ENCODE data around the gene ACSM2A.
"Not testable (repeated sequence)": the region's sequence is repeated elsewhere in the genome, so short reads cannot be mapped to it uniquely, and the experiment has no call there.

Gene ACSM2A

DNA sequence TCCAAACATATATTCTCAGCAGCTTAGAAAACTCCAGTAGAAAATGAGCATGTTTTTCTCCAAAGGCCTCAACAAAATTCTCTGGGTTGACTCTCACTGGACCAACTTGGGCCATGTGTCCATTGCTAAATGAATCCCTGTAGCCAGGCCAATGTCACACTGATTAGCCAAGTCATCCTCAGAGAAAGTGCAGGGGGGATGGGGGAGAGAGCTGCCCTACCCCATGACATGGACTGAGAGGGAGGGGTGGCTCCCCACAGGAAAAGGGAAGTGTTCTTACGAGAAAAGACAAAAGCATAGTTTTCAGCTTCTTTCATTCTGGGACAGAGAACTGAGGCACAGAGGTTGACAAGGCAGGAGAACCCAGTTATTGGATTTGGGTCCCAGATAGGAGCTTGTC is 32.7 kb downstream of the ACSM2A start:
- not testable (repeated sequence) for H3K36me3 Mint-ChIP-seq; DNase-seq (ENCODE audit: low spot score in 2 of 2); H3K27ac Mint-ChIP-seq; H3K9me3 Mint-ChIP-seq; H3K4me1 Mint-ChIP-seq; ATAC-seq (ENCODE audit: low read depth); H3K27me3 Mint-ChIP-seq; H3K4me3 Mint-ChIP-seq

DNA sequence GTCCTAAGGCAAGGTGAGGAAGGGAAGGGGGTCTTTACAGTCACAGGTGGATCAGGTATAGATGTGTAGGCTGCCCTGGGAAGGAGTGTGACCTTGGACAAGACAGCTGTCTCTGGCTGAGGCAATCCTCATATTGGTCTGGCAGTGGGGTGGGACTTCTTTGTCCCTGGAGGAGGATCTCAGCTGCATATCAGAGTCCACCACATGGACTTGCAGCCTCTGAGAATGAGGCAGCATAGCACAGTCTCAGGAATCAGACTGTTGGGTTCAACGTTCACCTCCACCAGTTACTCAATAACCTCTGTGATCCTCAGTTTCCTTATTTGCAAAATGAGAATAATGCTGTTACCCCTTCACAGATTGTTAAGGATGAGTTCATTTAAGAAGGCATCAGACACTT is 33.4 kb downstream of the ACSM2A start:
- Mint-ChIP-seq H3K36me3 (no peaks in the 10 kb centered on the region), H3K27ac (no peak overlapping the region), H3K9me3 (peaks cover 1% of the 10 kb centered on the region), H3K4me1 (no peaks in the 10 kb centered on the region), H3K27me3 (peaks cover 9% of the 10 kb centered on the region), H3K4me3 (no peak overlapping the region)
- DNase-seq (ENCODE audit: low spot score in 2 of 2) (no peak), ATAC-seq (ENCODE audit: low read depth) (no peak)

DNA sequence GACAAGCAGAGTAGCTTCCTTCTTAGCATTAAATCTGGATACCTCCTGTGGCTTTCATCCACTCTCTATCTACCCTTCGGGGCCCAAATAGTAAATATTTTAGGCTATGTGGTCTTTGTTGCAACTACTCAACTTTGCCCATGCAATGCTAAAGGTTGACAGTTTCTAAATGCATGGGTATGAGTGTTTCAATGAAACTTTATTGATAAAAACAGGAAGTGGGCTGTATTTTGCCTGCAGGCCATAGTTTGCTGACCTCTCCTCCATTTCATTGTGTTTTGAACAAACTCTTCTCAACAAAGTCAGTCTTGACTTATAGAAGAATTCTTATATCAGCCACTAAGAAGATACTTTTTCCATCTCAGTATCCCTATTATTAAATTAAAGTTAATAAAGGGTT is 34.1 kb downstream of the ACSM2A start:
- ATAC-seq (ENCODE audit: low read depth) (no peak), DNase-seq (ENCODE audit: low spot score in 2 of 2) (no peak)
- Mint-ChIP-seq H3K9me3 (peaks cover 1% of the 10 kb centered on the region), H3K27ac (no peak overlapping the region), H3K27me3 (peaks cover 9% of the 10 kb centered on the region), H3K4me3 (no peak overlapping the region), H3K36me3 (no peaks in the 10 kb centered on the region), H3K4me1 (no peaks in the 10 kb centered on the region)

DNA sequence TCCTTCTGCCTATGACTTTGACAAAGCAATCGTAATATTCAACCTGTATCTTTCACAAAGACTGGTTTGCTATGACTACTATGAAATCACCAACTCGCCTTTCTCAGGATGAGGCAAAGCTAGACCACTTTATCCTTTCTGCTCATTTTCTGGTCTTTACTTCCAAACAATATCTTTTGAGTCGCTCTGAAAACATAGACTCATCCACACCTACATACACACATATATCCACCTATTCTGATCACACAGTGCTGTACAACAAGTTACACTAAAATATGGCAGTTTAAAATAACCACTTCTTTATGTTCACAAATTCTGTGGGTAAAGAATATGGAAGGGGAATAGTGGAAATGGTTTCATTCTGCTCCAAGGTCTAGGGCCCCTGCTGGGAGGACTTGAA is 39.7 kb downstream of the ACSM2A start:
- H3K4me1 Mint-ChIP-seq; H3K9me3 Mint-ChIP-seq; H3K27me3 Mint-ChIP-seq; ATAC-seq (ENCODE audit: low read depth); H3K27ac Mint-ChIP-seq; H3K36me3 Mint-ChIP-seq; H3K4me3 Mint-ChIP-seq; DNase-seq (ENCODE audit: low spot score in 2 of 2): not testable (repeated sequence)

DNA sequence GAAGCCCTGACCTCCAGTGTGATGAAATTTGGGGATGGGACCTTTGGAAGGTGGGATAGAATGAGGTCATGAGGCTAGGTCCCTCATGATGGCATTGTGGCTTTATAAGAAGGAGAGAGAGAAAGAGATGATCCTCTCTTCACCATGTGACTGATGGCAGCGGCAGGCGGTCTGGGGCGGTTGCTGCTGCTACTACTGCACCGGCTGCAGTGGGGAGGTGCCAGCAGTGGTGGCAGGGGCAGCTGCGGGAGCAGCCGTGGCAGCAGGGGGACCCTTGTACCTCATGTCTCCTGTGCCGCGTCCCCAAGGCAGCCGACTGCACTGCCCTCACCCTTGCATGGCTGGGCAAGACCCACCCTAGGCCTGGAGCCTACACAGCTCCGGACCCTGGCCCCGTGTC is 40.1 kb downstream of the ACSM2A start:
- H3K4me1 Mint-ChIP-seq; H3K27ac Mint-ChIP-seq; H3K4me3 Mint-ChIP-seq; H3K9me3 Mint-ChIP-seq; H3K36me3 Mint-ChIP-seq; DNase-seq (ENCODE audit: low spot score in 2 of 2); ATAC-seq (ENCODE audit: low read depth); H3K27me3 Mint-ChIP-seq: not testable (repeated sequence)

DNA sequence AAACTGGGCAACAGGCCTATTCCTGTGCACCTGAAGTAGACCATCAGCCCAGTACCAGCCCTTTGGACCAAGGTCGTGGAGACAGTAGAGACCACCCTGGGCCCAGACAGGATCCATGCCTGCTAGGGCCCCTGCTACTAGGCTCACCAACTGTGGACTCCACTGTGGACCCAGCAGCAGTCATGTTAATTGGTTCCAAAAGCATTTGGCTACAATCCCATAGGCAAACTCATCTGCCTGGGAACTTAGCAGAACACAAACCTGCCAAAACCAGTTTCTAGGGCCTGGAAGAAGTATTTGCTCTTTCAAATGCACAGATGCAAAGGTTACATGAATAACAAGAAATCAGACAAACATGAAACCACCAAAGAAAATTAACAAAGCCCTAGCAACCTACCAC is 53.1 kb downstream of the ACSM2A start:
- no peak overlapping the region for H3K4me3 Mint-ChIP-seq
- no peaks in the 10 kb centered on the region for H3K4me1 Mint-ChIP-seq
- peaks cover 16% of the 10 kb centered on the region for H3K9me3 Mint-ChIP-seq
- H3K27ac Mint-ChIP-seq: no peak overlapping the region
- H3K36me3 Mint-ChIP-seq: peaks cover 4% of the 10 kb centered on the region
- H3K27me3 Mint-ChIP-seq: no peaks in the 10 kb centered on the region
- no peak for ATAC-seq (ENCODE audit: low read depth)
- DNase-seq (ENCODE audit: low spot score in 2 of 2): no peak

DNA sequence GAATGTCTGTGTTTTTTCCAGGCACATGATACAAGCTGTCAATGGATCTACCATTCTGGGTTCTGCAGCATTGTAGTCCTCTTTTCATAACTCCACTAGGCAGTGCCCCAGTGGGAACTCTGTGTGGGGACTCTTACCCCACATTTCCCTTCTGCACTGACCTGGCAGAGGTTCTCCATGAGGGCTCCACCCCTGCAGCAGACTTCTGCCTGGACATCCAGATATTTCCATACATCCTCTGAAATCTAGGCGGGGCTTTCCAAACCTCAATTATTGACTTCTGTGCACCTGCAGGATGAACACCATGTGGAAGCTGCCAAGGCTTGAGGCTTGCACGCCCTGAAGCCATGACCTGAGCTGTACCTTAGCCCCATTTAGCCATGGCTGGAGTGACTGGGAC is 56.0 kb downstream of the ACSM2A start:
- ATAC-seq (ENCODE audit: low read depth) (no peak), DNase-seq (ENCODE audit: low spot score in 2 of 2) (no peak)
- Mint-ChIP-seq H3K9me3 (peaks cover 19% of the 10 kb centered on the region), H3K4me3 (no peak overlapping the region), H3K36me3 (peaks cover 4% of the 10 kb centered on the region), H3K27ac (no peak overlapping the region), H3K27me3 (peaks cover 3% of the 10 kb centered on the region), H3K4me1 (no peaks in the 10 kb centered on the region)

DNA sequence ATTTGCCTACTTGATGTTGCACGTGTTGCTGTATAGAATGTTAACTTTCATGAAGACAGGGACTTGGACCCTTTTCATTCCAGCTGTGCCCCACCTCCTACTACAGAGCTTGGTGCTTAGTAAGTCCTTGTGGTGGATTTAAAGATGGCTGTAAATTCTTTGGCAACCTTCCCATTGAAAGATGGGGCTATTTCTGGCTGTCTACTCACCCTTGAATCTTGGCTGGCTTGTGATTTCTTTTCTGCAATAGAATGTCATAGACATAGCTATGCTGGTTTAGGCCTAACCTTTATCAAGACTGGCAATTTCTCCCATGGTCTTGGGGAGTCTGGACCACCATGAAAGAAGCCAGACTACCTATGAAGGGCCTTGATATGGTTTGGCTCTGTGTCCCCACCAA is 59.0 kb downstream of the ACSM2A start:
- Mint-ChIP-seq H3K9me3 (peaks cover 25% of the 10 kb centered on the region), H3K27me3 (peaks cover 9% of the 10 kb centered on the region), H3K4me1 (no peaks in the 10 kb centered on the region), H3K36me3 (peaks cover 4% of the 10 kb centered on the region), H3K27ac (no peak overlapping the region), H3K4me3 (no peak overlapping the region)
- ATAC-seq (ENCODE audit: low read depth): no peak
- no peak for DNase-seq (ENCODE audit: low spot score in 2 of 2)

DNA sequence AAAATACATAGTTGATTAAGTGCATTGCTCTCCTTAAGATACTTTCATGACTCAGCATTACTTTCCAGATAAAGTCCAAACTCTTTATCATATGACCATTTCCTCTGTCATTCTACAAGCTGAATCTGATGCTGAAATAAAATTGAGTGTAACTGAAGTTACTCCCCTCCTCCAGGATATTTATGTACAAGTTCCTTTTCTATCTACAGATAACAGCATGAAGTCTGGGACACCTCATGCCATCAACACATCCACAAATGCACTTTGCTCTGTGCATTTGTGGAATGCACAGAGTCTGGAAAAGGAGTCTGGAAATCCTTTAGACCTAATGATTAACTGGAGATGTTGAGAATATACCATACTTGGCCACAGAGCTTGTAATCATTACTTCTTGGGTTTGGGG is 64.4 kb downstream of the ACSM2A start:
- Mint-ChIP-seq H3K9me3 (peaks cover 7% of the 10 kb centered on the region), H3K36me3 (no peaks in the 10 kb centered on the region), H3K4me1 (no peaks in the 10 kb centered on the region), H3K4me3 (no peak overlapping the region), H3K27me3 (peaks cover 11% of the 10 kb centered on the region), H3K27ac (no peak overlapping the region)
- ATAC-seq (ENCODE audit: low read depth) (no peak), DNase-seq (ENCODE audit: low spot score in 2 of 2) (no peak)

DNA sequence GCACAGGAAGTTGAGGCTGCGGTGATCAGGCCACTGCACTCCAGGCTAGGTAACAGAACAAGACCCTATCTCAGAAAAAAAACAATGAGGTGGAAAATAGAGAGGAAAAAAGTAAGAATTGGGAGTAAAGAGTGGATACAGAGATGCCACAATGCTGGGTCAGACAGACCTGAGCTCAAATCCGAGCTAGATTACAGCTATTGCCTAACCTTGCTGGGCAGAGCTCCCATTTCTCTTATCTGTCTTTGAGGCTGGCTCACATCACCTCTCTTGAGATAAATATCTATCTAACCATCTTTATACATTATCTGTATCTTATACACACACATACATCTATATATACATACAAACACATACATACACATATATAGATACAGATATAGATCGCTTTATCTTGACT is 65.8 kb downstream of the ACSM2A start:
- H3K4me1 Mint-ChIP-seq: no peaks in the 10 kb centered on the region
- no peak overlapping the region for H3K27ac Mint-ChIP-seq
- ATAC-seq (ENCODE audit: low read depth) (no peak), DNase-seq (ENCODE audit: low spot score in 2 of 2) (no peak)
- H3K36me3 Mint-ChIP-seq: no peaks in the 10 kb centered on the region
- peaks cover 11% of the 10 kb centered on the region for H3K27me3 Mint-ChIP-seq
- H3K4me3 Mint-ChIP-seq: no peak overlapping the region
- peaks cover 7% of the 10 kb centered on the region for H3K9me3 Mint-ChIP-seq

DNA sequence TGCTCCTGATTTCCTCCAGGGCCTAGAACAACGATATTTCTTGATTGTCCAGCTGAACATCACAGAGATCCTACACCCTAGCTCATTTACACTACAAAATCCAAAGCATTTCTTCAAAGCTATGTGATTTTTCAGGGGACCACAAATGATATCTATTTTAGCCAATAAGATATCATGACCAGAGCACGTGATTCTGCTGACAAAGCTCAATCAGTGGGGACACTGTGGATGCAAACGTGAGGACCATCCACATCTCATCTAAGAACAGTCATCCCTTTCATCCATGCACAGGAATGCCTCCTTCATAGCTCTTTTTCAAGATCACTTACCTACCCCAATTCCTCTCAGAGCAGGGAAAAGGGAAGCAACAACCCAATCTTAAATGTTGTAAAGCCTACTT is 67.9 kb downstream of the ACSM2A start:
- DNase-seq (ENCODE audit: low spot score in 2 of 2) (no peak), ATAC-seq (ENCODE audit: low read depth) (no peak)
- Mint-ChIP-seq H3K9me3 (peaks cover 7% of the 10 kb centered on the region), H3K4me1 (no peaks in the 10 kb centered on the region), H3K27ac (no peak overlapping the region), H3K4me3 (no peak overlapping the region), H3K36me3 (no peaks in the 10 kb centered on the region), H3K27me3 (peaks cover 9% of the 10 kb centered on the region)

DNA sequence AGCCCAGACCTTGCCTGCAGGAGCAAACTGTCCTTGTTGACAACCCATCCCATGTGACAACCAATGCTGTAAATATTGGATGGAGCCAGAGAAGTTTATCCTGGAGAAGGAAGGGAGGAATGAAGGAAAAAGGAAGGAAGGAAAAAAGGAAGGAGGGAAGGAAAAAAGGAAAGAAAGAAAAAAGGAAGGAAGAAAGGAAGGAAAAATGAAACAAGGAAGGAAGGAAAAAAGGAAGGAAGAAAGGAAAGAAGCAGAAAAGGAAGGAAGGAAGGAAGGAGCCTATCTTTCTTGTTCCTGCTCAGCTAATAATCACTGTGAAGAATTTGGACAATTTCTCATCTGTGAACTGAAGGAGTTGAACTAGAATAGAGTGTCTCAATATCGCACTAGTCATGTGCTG is 68.8 kb downstream of the ACSM2A start:
- Mint-ChIP-seq H3K27ac (no peak overlapping the region), H3K4me3 (no peak overlapping the region), H3K4me1 (no peaks in the 10 kb centered on the region), H3K9me3 (peaks cover 4% of the 10 kb centered on the region), H3K36me3 (no peaks in the 10 kb centered on the region), H3K27me3 (peaks cover 6% of the 10 kb centered on the region)
- no peak for DNase-seq (ENCODE audit: low spot score in 2 of 2)
- ATAC-seq (ENCODE audit: low read depth): no peak

DNA sequence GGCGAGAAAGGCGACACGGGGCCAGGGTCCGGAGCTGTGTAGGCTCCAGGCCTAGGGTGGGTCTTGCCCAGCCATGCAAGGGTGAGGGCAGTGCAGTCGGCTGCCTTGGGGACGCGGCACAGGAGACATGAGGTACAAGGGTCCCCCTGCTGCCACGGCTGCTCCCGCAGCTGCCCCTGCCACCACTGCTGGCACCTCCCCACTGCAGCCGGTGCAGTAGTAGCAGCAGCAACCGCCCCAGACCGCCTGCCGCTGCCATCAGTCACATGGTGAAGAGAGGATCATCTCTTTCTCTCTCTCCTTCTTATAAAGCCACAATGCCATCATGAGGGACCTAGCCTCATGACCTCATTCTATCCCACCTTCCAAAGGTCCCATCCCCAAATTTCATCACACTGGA is 80.5 kb downstream of the ACSM2A start:
- H3K36me3 Mint-ChIP-seq; H3K9me3 Mint-ChIP-seq; H3K4me3 Mint-ChIP-seq; H3K27me3 Mint-ChIP-seq; H3K27ac Mint-ChIP-seq; ATAC-seq (ENCODE audit: low read depth); H3K4me1 Mint-ChIP-seq; DNase-seq (ENCODE audit: low spot score in 2 of 2): not testable (repeated sequence)

DNA sequence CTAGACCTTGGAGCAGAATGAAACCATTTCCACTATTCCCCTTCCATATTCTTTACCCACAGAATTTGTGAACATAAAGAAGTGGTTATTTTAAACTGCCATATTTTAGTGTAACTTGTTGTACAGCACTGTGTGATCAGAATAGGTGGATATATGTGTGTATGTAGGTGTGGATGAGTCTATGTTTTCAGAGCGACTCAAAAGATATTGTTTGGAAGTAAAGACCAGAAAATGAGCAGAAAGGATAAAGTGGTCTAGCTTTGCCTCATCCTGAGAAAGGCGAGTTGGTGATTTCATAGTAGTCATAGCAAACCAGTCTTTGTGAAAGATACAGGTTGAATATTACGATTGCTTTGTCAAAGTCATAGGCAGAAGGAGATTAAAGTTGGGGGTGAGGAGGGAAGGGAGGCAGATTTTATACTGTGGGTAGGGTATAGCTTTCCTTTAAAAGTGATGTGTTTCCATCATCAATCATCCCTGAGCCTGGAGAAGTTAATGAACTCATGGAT is 81.0 kb downstream of the ACSM2A start:
- H3K27ac Mint-ChIP-seq; ATAC-seq (ENCODE audit: low read depth); H3K27me3 Mint-ChIP-seq: not testable (repeated sequence)

DNA sequence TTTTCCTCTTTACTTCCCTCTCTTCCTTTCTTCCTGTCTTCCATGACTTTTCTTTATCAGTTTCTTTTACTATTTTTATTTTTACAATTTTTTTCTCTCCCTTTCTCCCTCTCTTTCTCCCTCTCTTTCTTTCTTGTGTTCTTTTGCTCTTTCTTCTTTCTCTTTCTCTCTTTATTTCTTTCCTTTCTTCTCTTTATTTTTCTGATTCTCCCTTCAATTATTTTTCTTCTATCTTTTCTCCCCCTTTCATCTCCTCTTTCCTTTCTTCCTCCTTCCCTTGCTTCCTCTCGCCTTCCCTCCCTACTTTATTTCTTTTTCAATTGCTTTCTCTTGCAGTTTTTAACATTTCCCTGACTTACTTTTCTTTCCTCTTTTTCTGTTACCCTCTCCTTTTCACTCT is 85.3 kb downstream of the ACSM2A start:
- H3K27ac Mint-ChIP-seq: not testable (repeated sequence)

More for the DNA sequence above, 81.0 kb downstream of the ACSM2A start:
- not testable (repeated sequence) for H3K4me1 Mint-ChIP-seq; H3K4me3 Mint-ChIP-seq; H3K36me3 Mint-ChIP-seq; DNase-seq (ENCODE audit: low spot score in 2 of 2); H3K9me3 Mint-ChIP-seq

More for the DNA sequence above, 85.3 kb downstream of the ACSM2A start:
- ATAC-seq (ENCODE audit: low read depth); DNase-seq (ENCODE audit: low spot score in 2 of 2); H3K4me3 Mint-ChIP-seq; H3K36me3 Mint-ChIP-seq; H3K27me3 Mint-ChIP-seq; H3K9me3 Mint-ChIP-seq; H3K4me1 Mint-ChIP-seq: not testable (repeated sequence)

All from memory B cell (primary cell).